Stimulated activated CD4-positive, alpha-beta T cell treated with anti-CD3 and anti-CD28 coated beads, Interleukin-12 subunit alpha, Interleukin-12 subunit beta, amount 100 ng/mL, for 4 hours (primary cell): Measurements from ENCODE around the gene SNX25.

ENCODE experiments used
- DNase-seq: peaks from one replicate; pipeline ENCODE4 v3.0.0-alpha.2; 2020

The SNX25 gene

DNA sequence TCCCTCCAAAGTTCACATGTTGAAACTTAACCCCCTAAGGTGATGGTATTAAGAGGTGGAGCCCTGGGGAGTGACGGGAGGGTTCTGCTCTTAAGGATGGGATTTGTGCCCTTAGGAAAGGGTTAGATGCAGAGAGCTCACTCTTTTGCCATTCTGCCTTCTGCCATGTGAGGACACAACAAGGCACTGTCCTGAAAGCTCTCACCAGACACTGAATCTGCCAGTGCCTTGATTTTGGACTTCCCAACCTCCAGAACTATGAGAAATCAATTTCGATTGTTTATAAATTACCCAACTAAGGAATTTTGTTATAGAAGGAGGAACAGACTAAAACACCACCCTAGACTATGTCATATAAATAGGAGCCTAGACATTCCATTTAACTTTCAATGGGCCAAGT, 174.7 kb downstream of the SNX25 start:
- DNase-seq: no peak

DNA sequence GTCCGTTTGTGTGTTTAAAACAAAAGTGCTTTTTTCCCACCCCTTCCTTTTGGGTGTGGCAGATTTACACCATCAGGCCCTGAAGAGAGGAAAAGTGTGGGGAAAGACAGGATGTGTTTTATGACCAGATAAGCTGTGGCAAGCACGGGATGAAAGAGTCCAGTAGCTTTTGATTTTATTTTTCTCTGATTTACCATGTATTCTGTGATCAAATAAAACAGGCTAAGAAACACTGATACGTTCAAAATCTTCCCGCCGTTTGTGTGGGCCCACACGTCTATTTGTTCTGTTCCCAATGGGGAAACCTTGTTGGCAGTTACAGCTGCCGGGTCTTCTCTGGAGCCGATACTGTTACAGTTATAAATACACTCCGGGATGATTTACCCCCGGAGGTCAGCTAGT, 175.5 kb downstream of the SNX25 start:
- DNase-seq: no peak

DNA sequence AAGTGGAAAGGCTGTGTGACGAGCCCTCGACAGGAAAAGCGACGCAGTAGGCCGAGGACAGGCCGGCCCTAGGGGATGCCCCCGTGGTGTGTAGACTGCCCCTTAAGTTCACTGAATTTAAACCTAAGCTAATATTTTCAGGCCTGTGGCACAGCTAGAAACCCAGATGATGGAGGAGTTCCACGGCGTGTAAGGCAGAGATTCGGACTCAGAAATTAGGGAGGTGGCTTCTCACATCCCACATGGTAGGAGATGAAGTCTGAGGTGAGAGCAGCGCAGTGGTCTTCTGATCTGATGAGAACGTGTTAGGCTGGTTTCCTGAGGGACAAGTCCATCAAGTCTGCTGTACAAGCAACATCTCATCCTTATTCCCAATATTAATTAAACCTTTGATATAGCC, 178.6 kb downstream of the SNX25 start:
- no peak for DNase-seq

DNA sequence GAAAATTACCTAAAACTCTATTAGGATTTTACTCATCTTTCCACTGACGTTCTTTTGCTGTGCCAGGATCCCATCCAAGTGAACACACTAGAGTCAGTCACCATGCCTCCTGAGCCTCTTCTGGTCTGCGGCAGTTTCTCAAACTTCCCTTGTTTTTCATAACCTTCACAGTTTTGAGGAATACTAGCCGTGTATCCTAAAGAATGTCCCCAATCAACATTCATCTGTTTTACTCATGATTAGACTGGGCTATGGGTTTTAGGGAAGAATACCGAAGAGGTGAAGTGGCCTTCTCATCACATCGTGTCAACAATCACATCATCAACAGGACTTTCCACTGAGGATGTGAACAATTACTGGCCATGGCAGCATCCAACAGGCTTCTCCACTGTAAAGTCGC, 181.5 kb downstream of the SNX25 start:
- no peak for DNase-seq

DNA sequence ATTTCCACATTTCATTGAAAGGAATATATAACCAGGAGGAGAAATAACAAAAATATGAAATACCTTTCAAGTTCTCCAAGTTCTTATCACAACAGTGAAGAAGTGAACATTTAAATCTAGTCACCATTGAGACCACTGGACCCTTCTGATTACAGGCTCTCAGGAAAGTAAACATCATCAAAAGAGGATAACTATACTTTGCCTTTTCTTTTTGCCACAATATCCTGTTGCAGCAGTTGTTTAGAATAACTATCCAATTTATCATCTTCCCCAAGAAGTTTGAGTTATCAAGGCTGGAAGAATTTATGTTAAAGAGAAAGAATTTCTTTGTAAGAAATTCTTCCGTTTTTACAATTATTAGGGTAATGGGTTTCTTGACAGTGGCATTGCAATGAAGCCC, 182.8 kb downstream of the SNX25 start:
- DNase-seq: no peak

DNA sequence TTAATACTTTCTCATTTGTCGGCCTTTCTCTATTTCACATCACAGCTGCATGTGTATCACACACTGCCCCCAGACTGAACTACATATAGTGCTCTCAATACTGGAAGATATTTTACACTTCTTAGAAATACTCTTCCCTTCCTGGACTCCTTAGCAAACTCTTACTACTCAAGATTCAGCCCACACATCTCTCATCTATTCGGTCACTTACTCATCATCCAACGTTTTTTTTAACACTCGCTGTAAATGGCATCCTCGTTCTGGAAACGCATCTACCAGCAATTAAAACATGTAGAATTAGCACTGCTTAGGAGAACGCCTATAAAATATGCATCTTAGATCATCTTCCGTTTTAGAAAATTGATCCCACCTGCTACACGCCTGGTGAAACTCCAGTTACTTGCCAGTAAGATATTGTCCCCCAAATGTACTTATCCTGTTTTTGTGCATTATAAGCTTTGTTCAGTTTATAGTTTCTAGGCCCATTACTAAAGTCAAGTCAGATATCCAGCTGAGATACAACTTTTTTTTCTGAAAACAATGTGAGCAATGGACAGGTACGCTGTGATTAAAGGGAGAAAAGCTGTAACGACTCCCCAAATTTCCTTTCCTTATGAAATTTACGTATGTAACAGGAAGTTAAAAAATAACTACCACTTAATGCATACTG, 185.3 kb downstream of the SNX25 start:
- DNase-seq: no peak

DNA sequence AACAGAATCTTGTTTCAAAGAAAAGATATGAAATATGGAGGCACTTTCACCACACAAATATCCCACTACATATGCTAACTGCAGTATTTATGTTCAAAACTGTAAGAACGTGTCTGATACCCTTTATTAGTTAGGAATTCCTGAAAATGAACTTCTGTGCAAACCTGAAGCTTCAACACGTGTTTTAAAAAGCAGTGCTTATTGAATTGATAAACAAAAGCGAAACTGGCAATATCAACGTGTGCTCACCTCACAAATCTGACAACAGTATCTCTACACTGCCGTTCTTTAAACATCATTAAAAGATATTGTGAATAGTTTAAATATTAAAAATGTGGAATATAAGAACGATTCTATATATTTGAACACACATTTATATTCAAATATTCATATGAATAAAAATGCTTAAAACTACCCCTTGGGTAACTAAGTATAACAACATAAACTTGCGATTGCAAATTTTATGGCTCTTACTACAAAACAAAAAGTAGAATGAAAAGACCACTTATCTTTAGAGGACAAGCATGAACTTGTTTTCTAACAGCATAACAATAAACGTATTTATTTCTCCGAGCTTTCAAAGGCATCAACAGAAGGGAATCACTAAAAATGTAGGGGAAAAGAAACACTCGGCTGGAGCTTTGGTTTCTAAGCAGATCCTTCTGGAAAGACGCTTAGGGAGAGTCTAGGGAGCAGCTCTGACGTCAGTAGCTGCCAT, 186.0 kb downstream of the SNX25 start, which contains the start of gene LRP2BP:
LRP2BP (minus strand) TSS at position 687 of the 718 bp plus-strand sequence. CDS start 17,738 bp downstream, outside the sequence.
- no peak for DNase-seq

DNA sequence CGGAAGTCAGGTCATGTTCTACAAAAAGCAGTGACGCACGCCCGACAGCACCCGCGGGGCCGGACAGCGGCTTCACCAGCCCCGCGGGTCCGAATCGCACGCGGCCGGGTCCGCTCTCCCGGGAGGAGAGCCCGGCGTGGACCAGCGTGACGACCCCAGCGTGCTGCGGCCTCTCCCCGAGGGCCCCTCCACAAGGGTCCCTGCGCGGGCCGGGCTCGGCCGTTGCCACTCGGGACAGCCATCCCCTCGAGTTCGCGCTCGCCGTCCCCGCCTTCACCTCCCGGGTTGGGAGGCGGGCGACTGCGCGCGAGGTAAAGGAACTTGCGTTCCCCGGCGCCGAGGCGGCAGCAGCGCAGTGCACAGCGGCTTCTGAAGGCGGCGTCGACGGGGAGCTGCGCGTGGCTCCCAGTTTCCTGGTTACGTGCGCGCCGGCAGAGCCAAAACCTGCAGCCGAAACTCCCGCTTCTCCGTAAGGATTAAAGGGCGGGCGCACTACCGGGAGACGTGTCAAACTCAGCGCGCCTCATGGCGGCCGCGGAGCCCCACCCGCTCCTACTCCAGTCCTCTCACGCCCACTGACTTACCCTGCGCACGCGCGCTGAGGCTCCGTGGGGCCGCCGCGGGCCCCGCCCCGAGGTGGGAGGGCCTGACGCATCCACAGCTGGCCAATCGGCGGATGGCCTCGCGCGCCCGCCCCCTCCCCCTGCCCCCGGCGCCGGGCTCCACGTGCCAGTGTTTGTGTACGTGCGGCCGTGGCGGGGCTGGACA, 186.7 kb downstream of the SNX25 start:
- peak; percentile 95 for DNase-seq

DNA sequence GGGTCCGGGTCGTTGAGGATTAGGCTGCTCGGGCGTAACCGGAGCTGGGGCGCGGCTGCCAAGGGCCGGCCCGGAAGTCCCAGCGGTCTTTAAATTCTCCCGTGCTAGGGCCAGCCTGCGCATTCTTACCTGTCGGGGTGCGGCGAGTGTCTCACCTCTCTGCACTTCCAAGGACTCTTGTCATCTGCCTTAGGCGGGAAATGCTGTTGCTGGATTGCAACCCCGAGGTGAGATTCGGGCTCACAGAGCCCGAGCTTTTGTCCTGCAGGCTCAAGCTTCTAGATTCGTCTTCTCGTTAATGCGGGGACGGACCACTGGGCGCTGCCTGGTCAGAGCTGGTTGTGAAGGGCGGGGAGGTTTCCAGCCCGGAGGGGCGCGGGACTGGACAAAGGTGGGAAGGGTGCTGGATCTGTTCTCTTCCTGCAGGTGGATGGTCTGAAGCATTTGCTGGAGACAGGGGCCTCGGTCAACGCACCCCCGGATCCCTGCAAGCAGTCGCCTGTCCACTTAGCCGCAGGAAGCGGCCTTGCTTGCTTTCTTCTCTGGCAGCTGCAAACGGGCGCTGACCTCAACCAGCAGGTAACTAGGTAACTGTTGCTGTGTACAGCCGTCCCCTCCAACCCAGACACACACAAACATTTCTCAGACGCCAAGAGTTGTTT, 187.5 kb downstream of the SNX25 start, which contains the start of gene ANKRD37:
ANKRD37 (plus strand) TSS at position 118 of the 662 bp plus-strand sequence; CDS start at position 201, 83 bp downstream.
- DNase-seq: peak; percentile 3

DNA sequence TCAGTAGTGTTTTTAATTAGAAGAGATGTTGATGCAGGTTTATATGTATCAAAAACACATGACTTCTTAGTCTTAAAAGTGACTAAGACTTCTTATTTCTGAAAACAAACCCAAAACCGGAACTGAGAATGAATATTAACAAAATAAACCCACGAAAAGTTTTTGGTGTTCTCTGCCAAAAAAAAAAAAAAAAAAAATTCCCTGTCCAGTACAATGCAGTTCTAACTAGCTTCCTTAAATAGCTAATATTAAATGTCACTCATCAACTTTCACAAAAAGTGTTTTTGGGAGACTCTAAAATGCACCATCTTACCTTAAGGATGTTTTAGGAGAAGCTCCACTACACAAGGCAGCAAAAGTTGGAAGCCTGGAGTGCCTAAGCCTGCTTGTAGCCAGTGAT, 189.2 kb downstream of the SNX25 start:
- no peak for DNase-seq

DNA sequence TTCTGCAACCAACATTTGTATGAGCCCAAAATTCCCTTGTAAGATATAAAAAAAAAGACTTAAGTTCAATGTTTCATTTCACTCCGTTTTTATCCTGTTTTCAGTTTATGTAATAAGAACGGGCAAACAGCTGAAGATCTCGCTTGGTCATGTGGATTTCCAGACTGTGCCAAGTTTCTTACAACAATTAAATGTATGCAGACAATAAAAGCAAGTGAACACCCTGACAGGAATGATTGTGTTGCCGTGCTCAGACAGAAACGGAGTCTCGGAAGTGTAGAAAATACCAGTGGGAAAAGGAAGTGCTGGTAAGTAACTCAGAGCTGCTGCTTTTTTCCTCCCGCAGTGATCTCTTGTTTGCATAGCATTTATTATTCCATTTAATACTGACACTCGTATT, 190.1 kb downstream of the SNX25 start:
- DNase-seq: no peak

DNA sequence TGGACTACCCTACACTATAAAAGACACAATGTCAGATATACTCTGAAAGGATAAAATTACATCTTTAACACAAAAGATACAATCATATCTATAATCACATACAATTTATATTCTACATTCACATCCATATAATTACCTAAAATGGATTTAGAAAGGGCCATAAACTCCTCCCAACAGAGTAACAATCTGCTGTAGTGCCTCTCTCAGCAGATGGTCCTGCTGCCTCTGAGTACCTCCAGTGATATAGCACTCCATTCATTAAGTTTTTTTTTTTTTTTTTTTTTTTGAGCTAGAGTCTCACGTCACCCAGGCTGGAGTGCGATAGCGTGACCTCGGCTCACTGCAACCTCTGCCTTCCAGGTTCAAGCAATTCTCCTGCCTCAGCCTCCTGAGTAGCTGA, 194.6 kb downstream of the SNX25 start:
- no peak for DNase-seq

DNA sequence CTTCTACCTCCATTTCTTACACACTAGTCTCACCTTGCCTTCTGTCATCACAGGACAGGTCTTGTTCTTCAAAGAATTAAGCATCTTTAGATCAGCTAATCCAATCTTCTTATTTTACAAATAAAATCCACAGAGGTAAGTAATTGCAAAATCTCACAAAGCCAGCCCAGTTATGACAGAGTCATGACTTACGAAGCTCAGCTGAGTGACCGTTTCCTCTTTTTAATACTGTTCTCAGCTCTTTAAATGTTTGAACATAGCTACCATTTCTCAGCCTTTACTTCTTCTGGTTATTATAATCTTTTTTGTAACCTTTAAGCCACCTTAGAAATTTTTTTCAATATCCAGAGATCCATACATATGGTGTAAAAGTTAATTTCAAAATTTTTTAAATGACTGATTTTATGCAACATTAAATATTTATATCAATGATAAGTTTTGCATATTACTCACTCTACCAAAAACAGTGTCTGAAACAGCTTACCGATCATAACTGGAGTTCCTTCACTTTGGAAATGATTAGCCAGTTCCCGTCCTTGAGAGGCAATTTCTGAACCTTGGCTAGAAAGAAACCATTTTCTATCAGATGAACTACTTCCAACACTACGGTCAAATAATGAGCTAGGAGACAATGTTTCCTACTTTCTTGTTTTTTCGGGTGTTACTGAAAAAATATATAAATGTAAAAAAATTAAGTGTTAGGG, 196.1 kb downstream of the SNX25 start:
- no peak for DNase-seq

DNA sequence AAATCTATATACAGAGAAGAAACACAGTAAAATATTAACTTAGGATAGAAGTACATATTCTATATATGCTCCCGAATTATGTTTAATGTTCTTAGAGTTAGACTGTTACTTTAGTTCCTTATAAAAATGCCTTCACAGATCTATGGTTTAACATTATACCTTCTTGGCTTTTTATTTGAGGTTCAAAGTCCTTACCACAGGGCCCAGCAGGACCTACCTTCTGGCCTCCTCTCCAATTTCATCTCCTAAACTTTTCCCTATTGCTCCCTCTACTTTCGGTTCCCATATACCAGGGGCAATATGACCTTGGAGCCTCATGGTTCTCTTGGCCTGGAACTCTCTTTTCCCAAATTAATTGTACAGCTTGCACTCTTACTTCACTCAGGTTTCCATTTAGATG, 199.0 kb downstream of the SNX25 start:
- no peak for DNase-seq

DNA sequence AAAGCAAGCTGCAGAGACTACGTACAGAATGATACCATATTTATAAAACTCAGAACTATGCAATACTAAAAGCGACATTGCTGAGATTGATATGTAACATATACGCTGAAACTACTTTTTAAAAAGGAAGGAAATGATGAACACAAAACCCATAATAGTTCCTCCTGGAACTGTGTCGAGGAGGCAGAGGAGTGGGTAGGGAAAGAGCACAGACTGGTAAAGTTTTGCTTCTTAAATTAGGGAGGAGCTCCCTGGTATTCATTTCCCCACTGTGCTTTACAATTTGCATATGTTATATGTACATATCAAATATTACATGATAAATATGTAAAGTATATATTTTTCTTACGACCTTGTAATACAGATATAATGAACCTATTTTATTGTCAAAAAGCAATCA, 202.5 kb downstream of the SNX25 start:
- no peak for DNase-seq

DNA sequence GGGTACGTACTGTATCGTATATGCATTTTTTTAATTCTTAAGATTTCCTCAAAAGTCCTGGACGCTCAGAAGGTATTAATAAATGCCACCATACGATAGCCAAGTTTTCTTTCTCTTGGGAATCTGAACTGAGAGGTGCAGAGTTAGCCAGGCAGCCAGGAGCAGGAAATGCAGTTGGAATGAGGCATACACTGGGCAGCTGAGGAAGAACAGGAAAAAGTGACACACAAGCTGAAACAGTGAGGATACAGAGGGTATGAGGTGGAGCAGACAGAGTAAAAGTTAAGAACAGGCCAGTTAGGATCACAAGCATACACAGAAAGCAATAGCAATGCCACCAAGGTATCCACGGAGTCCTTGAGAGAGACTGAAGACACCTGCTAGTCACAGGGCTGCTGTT, 203.0 kb downstream of the SNX25 start:
- DNase-seq: no peak
